HG03575 (cell line): ENCODE data around the gene GALNT9.
"Not testable (repeated sequence)": the region's sequence is repeated elsewhere in the genome, so short reads cannot be mapped to it uniquely, and the experiment has no call there.

ENCODE experiments used
- ATAC-seq: cut with Tn5 transposase; IDR thresholded peaks from one replicate; pipeline ENCODE4 v1.9.1; 2021; ENCODE audit not compliant: unreplicated experiment, insufficient number of reproducible peaks, low FRiP score; ENCODE audit errors: extremely low read depth

Gene GALNT9

DNA sequence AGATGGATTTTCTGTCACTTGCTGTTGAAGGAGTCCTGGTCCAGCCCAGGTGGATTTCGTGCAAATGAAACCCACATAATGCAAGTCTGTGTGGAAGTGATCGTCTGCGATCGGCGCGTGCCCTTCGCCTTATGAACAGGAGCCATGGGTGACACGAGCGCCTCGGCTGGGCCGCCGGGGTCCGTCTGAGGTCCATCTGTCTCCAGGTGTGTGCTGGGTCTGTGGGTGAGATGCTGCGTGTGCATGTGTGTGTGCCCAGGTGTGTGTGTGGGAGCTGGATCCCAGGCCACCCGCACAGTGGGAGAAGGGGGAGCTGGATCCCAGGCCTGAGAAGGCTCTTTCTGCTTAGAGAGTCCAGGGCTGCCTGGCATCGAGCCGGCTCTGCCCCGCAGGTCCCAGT is 53.8 kb downstream of the GALNT9 start:
- ATAC-seq = no peak

GRCh38 chr12:132275110-132275531 is 54.3 kb downstream of the GALNT9 start:
- ATAC-seq = no peak

- no peak for ATAC-seq
These were observed 55.4 kb downstream of the GALNT9 start for GRCh38 chr12:132273992-132274334.

DNA sequence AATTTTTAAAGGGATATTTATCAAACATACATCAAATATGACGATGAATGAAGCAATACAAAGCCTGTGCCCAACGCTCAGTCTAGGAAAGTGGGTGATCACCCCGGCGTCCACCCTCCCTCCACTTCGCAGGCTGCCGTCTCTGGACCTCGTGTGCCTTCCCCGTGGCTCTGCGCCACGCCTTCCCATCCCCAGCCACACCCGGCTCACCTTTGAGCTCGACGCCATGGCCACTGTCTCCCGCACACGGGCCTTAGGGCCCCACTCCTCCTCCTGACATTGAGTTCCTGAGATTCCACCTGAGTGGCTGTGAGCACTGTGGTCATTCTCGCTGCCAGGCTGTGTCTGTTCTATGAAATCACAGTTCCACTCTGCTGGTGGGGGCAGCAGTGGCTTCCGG is 56.7 kb downstream of the GALNT9 start:
- no peak for ATAC-seq

DNA sequence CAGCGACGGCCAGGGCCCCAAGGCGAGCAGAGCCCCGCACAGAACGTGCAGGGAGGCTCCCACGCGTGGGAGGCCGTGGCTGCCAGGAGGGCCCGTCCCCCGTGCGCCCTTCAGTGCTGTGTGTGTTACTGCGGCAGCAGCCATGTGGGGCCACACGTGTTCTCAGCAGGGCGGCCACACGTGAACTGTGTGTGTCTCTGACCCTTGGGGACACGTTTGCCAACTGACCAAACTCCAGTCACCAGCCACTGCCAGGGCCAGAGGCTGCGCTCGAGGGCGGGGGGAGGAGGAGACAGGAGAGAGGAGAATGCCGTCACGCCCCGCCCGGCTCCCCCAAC is 57.7 kb downstream of the GALNT9 start:
- ATAC-seq = no peak

DNA sequence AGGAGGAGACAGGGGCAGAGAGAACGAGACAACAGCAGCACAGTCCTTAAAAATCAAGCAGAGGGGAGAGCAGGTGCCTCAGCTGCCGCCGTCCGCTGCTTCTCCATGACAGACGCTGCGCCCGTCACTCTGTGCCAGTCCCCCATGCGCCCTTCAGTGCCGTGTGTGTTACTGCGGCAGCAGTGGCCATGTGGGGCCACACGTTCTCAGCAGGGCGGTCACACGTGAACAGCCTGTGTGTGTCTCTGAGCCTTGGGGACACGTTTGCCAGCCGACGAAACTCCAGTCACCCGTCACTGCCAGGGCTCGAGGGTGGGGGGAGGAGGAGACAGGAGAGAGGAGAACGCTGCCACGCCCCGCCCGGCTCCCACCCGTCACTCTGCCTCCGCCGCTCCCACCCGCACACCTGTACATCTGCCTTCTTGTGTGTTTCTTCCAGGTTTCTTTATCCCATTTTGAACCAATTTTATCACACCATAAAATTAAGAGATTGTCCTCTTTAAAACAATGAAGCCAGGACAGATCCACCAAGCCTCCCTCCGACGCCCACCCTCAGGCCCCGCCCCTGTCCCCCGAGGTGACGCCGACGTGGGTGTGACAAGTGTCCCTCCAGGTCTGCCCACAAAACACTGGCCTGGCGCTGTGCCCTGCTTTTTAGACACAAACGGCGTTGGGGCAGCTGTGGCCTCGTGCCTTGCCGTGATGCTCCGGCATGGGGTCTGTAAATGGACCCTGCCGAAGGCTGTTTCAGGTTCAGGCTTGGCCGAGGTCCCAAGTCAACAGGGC is 58.2 kb downstream of the GALNT9 start:
- no peak for ATAC-seq

DNA sequence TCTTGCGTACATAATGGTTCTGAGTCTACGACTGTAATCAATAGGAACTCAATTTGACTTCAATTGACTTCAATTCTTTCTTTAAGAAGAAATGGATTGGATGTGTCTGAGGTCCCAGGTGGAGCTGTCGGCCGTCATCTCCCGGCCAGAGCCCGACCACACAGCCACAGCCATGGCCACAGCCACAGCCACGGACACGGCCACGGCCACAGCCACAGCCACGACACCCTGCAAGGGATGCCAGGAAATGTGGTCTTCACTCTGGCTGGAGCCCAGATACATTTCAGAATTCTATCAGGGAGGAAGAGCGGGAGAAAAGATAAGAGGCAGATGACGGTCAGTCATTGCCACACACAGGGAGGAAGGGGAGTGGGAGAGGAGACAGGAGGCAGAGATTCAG is 58.9 kb downstream of the GALNT9 start:
- no peak for ATAC-seq

DNA sequence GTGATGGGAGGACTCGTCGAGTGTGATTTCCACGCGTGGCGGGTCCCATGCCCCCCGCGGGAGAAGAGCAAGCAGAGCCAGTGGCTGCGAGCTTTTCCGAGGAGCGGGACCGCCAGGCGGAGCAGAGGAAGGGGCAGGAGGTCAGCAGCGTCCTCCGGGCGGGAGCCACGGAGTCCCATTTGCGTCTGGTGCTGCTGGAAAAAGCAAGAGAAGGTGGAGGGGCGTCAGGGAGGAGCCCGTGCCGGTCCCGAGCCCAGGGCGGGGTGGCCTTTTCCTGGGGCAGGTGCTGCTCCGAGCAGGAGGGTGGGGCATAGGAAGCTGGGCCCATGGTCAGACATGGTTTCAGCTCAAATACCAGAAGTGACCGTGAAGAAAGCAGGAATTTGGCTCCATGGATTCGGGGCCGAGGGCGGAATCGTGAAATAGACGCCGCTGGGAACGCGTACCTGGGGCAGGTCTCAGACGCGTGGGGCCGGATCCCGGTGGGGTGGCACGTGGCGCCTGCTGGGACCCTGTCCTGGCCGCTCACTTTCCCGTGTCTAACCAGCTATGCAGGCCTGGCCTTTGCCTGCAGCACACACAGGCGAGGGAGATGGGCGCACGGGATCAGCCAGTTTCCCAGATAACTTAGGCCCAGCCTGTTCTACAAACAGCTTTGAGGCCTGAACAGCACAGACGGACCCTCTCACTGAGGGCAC is 60.0 kb downstream of the GALNT9 start:
- ATAC-seq = no peak

DNA sequence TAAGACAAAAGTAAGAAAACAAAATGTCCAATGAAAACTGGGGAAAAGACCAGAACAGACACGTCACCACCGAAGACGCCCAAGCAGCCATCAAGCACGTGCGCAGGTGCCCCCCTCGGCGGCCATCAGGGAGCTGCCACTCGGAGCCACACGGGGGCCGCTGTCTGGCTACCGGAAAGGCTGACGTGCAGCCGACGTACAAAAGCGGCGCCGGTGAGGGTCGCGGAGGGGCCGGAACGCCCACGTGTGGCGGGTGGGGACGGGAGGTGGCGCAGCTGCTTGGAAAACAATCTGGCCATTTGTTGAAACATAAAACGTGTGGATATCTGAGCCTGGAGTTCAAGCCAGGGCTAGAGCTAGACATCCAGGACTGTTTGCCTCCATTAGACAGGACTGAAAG is 60.7 kb downstream of the GALNT9 start:
- no peak for ATAC-seq

GRCh38 chr12:132267873-132268272 is 61.5 kb downstream of the GALNT9 start:
- ATAC-seq = no peak

- no peak for ATAC-seq
These were observed 62.6 kb downstream of the GALNT9 start for GRCh38 chr12:132266802-132267201.

DNA sequence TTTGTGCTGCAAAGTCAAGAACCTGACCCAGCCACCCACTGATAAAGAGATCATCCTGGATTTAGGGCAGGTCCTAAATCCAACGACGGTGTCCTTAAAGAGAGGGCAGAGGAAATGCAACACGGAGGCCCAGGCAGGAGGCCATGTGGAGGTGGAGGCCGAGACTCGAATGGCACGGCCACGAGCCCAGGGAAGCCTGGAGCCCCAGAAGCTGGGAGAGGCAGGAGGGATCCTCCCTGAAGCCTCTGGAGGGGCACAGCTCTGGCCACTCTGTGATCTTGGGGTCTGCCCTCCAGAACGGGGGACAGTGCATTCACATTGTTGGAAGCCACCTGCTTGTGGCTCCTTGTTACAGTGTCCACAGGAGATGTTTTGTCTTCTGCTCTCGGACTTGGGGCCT is 63.0 kb downstream of the GALNT9 start:
- ATAC-seq = no peak

DNA sequence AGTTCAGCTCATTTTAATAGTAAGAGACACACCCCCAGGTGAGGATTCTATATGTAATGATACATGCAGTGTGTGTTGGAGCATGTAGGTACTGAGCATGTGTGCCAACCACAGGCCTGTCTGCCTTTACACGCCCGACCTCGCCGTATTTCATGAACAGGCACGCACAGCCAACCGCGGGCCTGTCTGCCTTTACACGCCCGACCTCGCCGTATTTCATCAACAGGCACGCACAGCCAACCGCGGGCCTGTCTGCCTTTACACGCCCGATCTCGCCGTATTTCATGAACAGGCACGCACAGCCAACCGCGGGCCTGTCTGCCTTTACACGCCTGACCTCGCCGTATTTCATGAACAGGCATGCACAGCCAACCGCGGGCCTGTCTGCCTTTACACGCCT is 63.6 kb downstream of the GALNT9 start:
- ATAC-seq = not testable (repeated sequence)

GRCh38 chr12:132265056-132265800 is 64.2 kb downstream of the GALNT9 start:
- ATAC-seq = no peak

- no peak for ATAC-seq
These were observed 65.0 kb downstream of the GALNT9 start for GRCh38 chr12:132264086-132265010.

- ATAC-seq = no peak
These were observed 65.8 kb downstream of the GALNT9 start for GRCh38 chr12:132263451-132264049.

GRCh38 chr12:132263061-132263360 is 66.4 kb downstream of the GALNT9 start:
- ATAC-seq = no peak

GRCh38 chr12:132262256-132263060 is 66.9 kb downstream of the GALNT9 start:
- ATAC-seq = no peak
